Stimulated activated CD8-positive, alpha-beta memory T cell treated with anti-CD3 and anti-CD28 coated beads, Interleukin-15, amount 100 ng/mL, for 24 hours (primary cell): ENCODE data around the gene SLC19A2.
A peak's percentile ranks its signal among the peaks of the same experiment; 100 is the strongest.

Experiments used
- DNase-seq: peaks from one replicate; pipeline ENCODE4 v3.0.0-alpha.2; 2020; ENCODE audit warnings: low read depth

Gene SLC19A2

GRCh38 chr1:169475806-169476387 is 9.8 kb downstream of the SLC19A2 start:
- no peak for DNase-seq

GRCh38 chr1:169474302-169474995 is 11.3 kb downstream of the SLC19A2 start:
- DNase-seq, result no peak

GRCh38 chr1:169473347-169473746 is 12.4 kb downstream of the SLC19A2 start:
- DNase-seq, result no peak

- DNase-seq, result no peak
Measured at GRCh38 chr1:169472738-169473137, 13.0 kb downstream of the SLC19A2 start.

- DNase-seq, result no peak
Measured at GRCh38 chr1:169468982-169469381, 16.8 kb downstream of the SLC19A2 start.

GRCh38 chr1:169466259-169467230 is 19.2 kb downstream of the SLC19A2 start:
- DNase-seq, result no peak

- no peak for DNase-seq
Measured at GRCh38 chr1:169465281-169465680, 20.5 kb downstream of the SLC19A2 start.

- no peak for DNase-seq
Measured at GRCh38 chr1:169462385-169462784, 23.4 kb downstream of the SLC19A2 start.

GRCh38 chr1:169461390-169462000 is 24.2 kb downstream of the SLC19A2 start:
- no peak for DNase-seq

GRCh38 chr1:169460191-169460833 is 25.4 kb downstream of the SLC19A2 start:
- no peak for DNase-seq

GRCh38 chr1:169457443-169457842 is 28.3 kb downstream of the SLC19A2 start:
- no peak for DNase-seq

GRCh38 chr1:169456029-169456428 is 29.7 kb downstream of the SLC19A2 start:
- no peak for DNase-seq

GRCh38 chr1:169452921-169453320 is 32.8 kb downstream of the SLC19A2 start:
- no peak for DNase-seq

- DNase-seq, result no peak
Measured at GRCh38 chr1:169451218-169451824, 34.4 kb downstream of the SLC19A2 start.

GRCh38 chr1:169443923-169444322 is 41.8 kb downstream of the SLC19A2 start:
- no peak for DNase-seq

- peak; percentile 9 for DNase-seq
Measured at GRCh38 chr1:169427081-169427641, 58.6 kb downstream of the SLC19A2 start, which contains the start of gene CCDC181. TSS of gene CCDC181 (minus strand) at chr1:169427474. CDS start at chr1:169424927, 2,547 bp downstream.

- no peak for DNase-seq
Measured at GRCh38 chr1:169426174-169426705, 59.5 kb downstream of the SLC19A2 start.

- no peak for DNase-seq
Measured at GRCh38 chr1:169421309-169421708, 64.4 kb downstream of the SLC19A2 start.

- no peak for DNase-seq
Measured at GRCh38 chr1:169414952-169415351, 70.8 kb downstream of the SLC19A2 start.
